Anterior cingulate cortex (tissue), 58 donors: ENCODE results near the gene NCMAP.
"Not testable (repeated sequence)": the region's sequence is repeated elsewhere in the genome, so short reads cannot be mapped to it uniquely, and the experiment has no call there.

Experiments
- DNase-seq, 58 donors: peaks; one replicate each; lab custom pipeline; 2025; lab: John Stamatoyannopoulos, UW

The NCMAP gene

DNA sequence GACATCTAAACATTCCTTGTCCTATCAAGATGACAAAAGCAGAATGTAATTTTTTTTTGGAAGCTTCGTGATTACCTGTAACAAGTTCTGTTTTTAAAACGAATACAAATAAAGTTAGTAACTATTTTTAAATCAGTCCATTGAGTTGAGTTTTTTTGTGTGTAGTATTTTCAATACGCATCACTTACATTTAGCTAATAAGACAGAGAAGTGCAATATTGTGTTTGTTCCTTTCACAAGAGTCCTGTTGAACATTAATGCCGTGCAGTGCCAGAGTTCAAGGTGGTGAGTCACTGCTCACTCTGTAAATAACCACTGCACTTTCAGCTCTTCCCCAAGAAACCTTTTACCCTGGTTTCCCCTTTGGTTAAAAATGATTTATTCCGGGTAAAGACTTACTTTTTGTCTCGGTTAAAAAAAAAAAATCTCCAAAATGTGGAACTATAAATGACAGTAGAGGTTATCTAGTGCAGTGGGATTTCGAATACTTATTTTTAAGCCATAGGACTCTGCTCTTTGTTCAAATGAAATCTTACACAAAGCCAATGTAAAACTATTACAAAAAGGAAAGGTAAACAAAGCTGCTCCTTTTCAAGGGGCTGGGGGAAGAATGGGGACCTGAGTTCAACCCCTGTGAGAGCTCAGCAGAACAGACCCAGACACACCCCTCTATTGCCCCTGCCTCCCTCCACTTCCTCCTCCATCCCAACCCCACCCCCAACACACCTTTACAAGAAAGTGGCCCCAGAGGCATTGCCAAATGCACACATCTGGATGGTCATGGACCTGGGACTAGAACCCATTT, 14.8 kb upstream of the NCMAP start:
- no peak for DNase-seq

DNA sequence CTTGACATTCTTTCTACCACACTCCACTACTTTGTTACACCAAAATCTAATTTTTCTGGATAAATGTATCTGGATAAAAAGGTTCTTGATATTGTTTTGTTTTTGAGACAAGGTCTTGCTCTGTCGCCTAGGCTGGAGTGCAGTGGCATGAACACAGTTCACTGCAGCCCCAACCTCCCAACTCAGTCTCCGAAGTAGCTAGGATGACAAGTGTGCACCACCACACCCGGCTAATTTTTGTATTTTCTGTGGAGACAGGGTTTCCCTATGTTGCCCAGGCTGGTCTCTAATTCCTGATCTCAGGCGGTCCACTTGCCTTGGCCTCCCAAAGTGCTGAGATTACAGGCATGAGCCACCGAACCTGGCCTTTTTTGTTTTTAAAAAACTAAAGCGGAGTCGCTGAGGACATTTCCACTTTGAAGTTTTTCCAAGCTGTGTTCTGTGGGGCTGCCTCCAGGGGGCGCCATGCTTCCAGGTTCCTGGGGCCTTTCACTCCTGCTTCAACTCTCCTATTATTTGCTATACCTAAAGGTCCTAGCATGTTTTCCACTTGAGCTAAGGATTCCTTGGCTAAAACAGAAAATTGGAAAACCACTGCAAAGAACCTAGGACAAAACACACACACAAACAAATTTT, 14.1 kb upstream of the NCMAP start:
- DNase-seq, result peak in 8 of 58 donors; percentile 4 to 22 (median 10)

DNA sequence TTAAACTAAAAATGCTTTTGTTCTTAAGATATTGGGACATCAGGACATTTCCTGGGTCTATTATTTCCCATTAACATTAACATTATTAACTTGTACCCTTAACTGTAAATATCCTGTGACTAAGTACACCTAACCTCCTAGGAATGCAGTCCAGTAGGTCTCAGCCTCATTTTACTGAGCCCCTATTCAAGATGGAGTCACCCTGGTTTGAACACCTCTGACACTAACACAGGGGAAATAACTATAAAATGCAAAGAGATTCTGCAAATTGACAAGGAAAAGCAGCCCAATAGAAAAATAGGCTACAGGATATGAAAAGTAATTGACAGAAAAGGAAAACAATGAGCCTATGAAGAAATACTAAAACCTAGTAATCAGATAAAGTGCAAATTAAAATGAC, 11.6 kb upstream of the NCMAP start:
- no peak for DNase-seq

DNA sequence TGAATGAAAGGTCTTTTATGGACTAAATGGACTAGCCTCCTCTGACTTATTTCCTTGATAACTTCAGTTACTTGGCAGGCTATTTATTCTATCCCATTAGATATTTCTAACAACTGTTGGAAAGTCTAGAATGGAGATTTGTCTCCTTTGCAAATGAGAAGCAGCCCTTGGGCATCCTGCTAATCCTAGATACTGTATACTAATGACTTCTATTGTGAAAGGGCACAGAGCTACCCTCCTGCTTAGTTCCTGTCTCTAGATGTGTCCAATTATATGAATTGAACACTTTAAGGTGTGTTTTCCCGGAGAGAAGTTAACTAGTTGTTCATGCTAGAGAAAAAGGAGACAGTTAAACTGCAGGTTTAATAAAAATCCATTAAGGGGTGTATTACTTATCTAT, 10.2 kb upstream of the NCMAP start:
- DNase-seq, result no peak

DNA sequence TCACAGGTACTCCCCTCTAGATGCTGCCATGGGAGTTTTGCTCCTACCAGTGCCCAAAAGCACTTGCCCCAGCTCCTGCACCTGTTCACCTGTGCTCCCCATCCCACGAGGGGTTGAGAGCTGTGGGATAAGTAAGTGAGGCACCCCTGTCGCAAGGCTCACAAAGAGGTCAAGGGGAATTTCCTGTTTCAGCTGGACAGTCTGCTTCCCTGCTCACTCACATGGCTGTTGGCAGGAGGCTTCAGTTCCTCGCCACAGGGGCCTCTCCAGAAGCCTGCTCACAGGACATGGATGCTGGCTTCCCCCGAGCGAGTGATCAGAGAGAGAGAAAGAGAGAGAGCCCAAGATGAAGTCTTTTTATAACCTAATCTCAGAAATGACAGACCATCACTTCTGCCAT, 8.7 kb upstream of the NCMAP start:
- DNase-seq, result no peak

DNA sequence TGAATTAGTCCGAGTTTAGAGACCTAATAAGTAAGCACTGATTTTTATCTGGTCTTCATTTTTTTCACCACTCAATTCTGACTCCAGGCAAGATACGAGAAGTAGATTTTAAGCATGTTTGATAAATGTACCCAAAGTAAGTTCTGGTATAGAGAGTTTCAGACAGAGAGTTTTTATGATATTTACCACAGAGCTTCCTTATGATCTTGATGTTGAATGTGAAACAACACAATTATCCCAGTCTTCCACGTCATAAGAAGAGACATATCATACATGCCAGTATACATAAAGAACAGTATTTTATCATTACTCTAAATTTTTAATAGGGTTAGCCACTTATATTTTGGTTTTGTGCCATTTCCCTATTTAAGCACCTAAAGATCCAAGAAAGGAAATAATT, 7.8 kb upstream of the NCMAP start:
- DNase-seq, result no peak

DNA sequence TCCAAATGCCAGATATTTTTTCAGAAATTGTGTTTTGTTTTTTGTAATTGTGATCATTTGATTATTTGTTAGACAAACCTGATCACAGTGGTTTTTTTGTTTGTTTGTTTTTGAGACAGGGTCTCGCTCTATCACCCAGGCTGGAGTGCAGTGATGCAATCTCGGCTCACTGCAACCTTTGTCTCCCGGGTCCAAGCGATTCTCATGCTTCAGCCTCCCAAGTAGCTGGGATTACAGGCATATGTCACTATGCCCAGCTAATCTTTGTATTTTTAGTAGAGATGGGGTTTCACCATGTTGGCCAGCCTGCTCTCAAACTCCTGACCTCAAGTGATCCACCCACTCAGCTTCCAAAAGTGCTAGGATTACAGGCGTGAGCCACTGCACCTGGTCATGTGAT, 6.7 kb upstream of the NCMAP start:
- DNase-seq, result not testable (repeated sequence)

DNA sequence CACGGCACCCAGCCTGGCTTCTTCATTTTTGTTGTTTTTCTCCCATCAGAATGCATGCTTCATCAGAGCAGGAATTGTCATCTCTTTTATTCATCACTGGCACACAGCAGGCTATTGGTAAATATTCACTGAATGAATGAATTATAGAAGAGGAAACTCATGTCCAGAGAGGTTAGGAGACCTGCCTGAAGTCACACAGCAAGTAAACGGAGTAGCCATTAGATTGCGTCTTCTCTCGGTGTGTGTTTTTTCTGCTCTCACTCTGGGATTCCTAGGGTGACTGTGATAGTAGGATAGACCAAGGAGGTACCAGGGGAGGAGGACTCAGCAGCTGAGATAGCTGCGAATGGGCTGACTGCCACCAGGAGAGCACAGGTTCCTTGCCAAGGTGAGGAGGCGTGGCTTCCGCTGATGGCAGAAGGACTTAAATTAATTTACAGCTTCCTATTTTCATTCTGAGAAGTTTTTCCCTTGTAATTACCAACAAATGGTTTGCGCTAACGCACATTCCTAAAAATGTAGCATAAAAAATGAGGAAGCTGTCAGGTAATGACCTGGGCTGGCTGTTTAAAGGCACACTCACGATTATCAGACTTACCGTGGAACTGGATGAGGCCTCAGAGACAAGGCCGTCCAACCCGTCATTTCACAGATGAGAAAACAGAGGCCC, 4.5 kb upstream of the NCMAP start:
- DNase-seq, result no peak

DNA sequence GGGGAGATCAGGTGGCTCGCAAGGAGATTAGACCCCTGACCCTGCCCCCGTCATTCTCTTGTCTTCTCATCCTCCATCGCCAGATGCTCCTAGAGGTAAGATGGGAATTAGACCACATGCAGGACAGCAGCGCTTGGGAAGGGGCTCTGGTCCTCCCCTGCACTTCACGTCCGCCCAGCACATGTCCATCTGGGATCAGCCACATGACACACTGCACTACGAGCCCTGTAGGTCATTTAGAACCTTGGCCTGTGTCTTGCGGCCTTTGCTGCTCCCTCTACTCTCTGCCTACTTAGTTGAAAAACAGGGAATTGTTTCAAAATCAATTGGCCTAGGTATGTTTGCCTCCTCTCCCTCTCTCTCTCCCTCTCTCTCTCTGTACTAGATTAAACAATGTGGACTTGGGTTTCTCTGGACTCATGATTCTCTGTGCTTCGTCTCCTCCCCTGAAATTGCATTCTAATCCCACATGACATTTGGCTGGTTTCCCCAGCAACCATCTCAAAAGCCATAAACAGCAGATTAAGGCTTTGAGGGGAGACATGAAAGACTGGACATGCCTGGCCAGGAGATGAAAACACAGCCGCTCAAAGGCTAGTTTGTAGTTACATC, 3.8 kb upstream of the NCMAP start:
- DNase-seq, result no peak

DNA sequence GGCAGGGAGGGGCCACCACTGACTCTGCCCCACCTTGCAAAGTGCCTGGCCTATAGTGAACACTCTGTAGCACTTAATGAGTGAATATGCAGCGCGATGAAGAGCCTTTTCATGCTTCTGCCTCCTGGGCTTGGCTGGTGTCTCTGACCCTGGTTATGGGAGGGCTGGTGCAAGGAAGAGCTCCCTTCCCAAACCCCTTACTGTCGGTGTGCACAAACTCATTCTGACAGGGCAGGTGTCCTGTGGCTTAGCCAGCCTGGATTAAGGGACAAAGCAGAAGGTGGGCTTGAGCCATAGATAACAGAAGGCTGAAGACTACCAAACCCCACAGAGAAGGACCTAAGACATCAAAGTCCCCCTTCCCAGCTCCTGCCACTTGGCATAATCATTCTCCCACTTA, 2.0 kb upstream of the NCMAP start:
- no peak for DNase-seq

DNA sequence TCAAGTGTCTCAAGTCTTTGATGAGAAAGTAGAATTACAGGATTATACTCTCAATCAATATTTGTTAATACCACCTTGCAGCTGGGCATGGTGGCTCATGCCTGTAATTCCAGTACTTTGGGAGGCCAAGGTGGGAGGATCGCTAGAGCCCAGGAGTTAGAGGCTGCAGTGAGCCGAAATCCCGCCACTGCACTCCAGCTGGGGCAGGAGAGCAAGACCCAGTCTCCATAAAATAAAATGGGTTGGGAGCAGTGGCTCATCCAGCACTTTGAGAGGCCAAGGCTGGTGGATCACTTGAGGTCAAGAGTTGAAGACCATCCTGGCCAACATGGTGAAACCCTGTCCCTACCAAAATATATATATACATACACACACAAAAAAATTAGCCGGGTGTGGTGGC, 1.2 kb upstream of the NCMAP start:
- no peak for DNase-seq

DNA sequence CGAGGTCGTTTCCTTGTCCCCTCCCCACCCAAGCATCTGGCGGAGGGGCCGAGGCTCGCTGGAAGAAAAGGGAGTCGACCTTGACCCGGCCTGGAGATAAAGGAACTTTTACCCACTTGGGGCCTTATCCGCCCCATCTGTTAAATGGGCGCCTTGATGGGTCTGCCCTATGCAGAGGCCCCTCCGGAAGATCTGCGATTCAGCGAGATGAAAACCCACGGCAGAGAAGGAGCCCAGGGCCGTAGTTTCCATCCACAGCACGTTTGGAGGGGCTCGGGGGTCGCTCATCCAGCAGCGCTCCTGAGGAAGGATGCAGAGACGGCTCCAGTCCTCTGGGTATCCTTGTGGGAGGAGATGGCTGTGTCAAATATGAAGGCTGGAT, 518 bp downstream of the NCMAP start:
- DNase-seq, result no peak

DNA sequence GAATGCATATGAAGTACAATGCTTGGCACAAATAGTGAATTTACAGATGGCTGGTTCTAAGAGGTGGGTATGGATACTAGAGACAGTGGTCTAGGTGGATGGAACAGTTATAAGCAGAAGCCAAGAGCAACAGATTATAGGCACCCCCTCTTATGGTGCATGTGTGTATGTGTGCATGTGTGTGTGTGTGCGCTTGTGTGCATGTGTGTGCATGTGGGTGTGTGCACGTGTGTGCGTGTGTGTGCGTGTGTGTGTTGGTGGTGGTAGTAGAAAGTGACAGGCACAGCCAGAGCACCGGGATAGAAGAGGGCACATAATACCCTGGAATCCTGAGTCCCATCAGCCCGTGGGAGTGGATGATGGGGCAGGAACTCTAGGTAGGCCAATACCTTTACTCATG, 1.3 kb downstream of the NCMAP start:
- DNase-seq, result no peak

DNA sequence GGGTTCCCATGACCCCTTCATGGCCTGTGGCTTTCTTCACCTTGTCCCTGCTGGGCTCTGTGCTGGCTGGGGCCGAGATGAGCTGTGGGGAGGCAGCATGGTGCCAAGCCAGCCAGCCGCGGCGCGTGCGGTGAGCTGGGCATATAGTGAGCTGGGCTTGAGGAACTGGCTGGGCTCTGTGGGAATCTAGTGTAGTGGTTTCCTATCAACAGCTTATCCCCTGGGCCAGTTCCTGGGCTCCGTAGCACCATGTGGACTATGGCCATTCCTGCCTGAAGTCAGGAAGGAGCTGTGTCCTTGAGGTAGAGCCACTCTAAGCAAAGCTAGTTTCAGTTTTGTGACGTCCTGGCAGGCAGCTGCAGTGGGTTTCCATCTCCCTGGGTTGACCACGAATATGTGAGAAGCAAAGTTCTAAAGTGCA, 1.8 kb downstream of the NCMAP start:
- DNase-seq, result peak in 1 of 58 donors; percentile 8

DNA sequence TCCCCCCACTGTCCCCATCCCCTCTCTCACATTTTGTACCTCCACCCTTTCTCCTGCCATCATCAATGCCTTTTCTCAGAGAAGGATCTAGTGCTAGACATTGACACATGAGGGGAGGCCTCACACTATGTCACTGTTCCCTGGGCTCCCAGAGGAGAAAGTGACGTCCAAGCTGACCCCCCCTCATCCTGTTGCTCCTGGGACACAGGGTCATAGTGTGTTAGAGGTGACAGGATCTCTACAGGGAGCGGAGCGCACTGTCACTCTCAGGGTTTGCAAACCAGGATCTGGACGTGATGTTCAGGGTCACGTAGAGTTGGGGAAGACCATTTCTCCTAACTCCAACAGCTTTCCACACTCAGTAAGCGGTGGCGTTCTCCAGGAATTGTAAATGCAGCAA, 2.6 kb downstream of the NCMAP start:
- DNase-seq, result no peak

DNA sequence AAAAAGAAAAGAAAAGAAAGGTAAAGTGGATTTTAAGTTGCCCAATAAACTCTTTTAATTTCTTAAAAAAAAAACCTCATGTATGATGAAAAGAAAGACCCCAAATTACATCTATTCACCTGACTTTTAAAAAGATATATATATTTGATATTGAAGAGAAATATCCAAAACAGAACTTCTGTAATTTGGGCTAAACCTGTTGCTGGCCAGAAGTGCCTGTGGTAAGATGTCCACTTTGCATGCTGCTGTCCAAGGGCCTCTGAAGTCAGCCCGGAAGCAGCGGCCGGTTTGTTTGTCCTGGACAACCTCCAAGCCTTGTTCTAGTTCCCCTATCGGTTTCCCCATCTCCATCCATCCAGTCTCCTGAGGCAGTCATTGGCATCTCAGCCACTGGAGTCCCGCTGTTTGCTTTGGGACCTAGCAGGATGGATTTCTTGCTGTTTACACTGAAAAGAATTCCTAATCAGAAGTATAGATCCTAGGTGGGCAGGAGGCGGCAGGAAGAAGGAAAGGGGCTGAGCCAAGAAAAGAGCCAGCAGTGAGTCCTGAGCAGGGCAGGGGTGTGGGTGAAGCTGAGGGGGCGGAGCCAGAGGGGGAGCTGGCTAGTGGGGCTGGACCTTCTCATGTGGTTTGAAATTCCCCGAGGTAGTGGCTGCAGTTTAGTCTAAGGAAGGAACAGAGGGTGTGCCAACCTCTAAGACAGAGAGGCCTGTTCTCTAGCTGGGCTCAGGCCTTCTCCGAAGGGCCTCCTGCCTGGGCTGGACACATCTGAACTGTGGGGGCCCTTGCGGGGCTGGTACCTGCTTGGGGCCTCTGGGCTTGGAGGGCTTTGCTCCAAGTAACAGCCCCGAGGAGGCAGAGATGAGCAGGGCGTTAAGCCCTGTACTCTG, 3.3 kb downstream of the NCMAP start:
- peak in 45 of 58 donors; percentile 3 to 74 (median 43) for DNase-seq

DNA sequence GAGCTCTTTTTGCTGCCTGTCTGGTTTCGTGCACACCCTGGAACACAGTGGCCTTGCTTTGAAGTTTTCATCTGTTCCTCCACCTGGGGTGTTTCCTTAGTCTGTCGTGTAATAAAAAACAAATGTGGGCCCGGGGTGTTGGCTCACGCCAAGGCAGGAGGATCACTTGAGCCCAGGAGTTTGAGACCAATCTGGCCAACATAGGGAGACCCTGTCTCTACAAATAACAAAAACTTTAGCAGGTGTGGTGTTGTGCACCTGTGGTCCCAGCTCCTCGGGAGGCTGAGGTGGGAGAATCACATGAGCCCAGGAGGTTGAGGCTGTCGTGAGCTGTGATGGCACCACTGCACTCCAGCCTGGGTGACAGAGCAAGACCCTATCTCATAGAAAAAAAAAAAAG, 4.5 kb downstream of the NCMAP start:
- no peak for DNase-seq

DNA sequence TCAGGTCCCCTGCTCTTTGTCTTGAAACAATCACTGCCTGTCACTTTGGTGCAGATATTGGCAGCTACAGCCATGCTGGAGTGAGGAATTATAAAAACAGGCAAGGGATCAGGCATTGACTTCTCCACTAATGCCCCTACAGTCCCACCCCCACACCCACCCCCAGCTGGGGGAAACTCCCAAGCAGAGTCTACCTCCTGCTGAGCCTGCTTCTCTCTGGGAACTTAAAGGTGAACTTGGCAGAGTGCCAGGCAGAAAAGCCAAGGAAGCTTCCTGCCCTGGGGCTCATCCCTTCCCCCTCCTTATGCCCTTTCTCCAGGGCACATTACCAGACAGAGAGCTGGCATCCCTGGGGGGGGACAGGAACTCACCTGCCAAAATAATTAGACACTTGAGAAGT, 6.7 kb downstream of the NCMAP start:
- peak in 1 of 58 donors; percentile 12 for DNase-seq

DNA sequence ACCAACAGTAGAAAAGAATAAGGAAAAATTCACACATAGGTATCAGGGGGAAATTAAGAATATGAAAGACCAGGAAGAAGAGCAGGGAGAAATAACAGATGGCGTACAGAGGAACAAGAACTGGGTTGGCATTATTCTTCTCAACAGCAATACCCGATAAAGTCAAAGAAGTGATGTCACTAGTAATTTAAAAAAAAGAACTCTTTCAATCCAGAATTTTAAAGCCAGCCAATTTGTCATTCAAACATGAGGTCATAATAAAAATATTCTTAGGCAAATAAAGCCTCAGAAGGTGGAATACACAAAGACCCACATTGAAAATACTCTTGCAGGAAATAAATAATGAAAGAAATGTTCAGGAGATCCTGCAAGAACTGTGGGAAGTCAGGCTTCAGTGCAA, 8.8 kb downstream of the NCMAP start:
- no peak for DNase-seq

DNA sequence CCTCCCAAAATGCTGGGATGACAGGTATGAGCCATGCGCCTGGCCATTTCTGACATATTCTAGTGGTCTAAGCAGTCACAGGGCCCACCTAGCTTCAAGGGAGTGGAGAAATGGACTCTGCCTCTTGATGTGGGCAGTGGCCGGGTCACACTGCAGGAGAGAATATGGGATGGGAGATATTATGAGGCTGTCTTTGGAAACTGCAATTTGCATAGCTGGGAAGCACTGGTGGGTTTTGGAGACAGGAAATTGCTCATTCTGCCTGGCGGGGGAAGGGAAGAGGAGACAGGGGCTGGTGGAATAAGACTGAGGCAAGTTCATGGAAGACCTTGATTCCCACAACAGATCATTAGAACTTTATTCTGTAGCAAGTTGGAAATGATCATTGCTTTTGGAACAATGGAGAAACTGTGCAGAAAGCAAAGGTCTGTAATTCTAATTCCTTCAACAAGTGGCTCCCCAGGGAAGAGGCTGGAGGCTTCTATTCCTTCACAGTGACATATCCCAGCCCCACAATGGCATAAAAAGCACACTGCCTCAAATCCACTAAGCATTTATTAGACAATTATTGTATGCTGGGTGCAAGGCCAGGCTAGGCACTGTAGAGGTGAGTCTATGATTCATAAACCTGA, 10.5 kb downstream of the NCMAP start:
- no peak for DNase-seq
